Activated naive CD4-positive, alpha-beta T cell treated with anti-CD3 and anti-CD28 coated beads, Interleukin-2, amount 50 U/mL, for 72 hours (primary cell): Measurements from ENCODE around the gene ISCU. TPM values are rescaled to one million over a fixed set of nuclear protein-coding genes. Genes with fewer than 3 reads are reported as not detected.

Experiments used
- ATAC-seq, 2 donors: fragments of 150-1000 bp; cut with Tn5 transposase; 2 replicates each; pipeline ENCODE4 v1.10.0; 2021; ENCODE audit warnings: mild to moderate bottlenecking in 2 of 2, moderate library complexity in 2 of 2
- DNase-seq, 2 donors: peaks; one replicate each; pipeline ENCODE4 v3.0.0; 2021 to 2022; ENCODE audit warnings: low spot score in 2 of 2
- H3K27ac Mint-ChIP-seq, 2 donors: one replicate each; pipeline ENCODE4 v1.8.0; 2022; ENCODE audit warnings: mild to moderate bottlenecking in 2 of 2, mixed read lengths in 2 of 2
- H3K36me3 Mint-ChIP-seq, 2 donors: one replicate each; pipeline ENCODE4 v1.8.0; 2022; ENCODE audit warnings: mixed read lengths in 2 of 2
- H3K9me3 Mint-ChIP-seq, 2 donors: one replicate each; pipeline ENCODE4 v1.8.0; 2022; ENCODE audit warnings: mixed read lengths in 2 of 2
- total RNA-seq, 2 donors: library from RNA; stranded (reverse); gene quantifications; one replicate each; pipeline ENCODE4 v1.2.3, GENCODE V29; 2022

Gene ISCU
- total RNA-seq, 2 donors from 2014 or later, result 53.6 to 158 TPM

DNA sequence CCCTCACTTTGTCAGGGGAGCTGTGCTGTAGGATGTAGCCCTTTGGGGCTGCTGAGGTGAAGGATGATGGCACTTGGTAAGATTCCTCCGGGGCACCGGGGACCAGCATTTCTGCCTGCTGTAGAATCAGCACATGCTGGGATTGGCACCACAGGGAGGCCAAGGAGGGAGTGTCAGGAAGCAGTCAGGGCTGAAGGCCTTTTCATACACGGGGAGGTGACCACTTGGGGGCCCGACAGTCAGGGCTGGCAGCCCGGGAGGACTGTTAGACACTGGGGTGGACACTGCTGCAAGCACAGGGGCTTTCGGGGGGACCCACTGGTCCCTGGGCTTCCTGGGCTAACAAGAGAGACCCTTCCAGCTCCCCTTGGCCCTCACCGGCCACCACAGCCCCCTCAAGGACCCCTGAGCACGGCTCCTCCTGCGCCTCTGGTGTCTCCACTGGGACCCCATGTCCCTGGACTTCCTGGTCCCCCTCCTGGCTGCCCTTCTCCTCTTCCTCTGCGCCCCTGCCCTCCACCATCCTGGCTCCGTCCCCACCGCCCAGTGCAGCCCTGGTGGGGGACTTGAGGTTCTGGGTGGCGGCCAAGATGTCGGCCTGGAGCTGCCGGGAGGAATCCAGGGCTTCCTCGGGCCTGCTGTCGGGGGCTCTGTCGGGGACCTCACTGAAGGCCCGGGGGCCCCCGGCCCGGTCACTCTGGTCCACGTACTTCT is 29.0 kb downstream of the ISCU start:
- H3K36me3 Mint-ChIP-seq, result no peaks in the 10 kb centered on the region
- DNase-seq (no peak), ATAC-seq (no peak)
- no peak overlapping the region for H3K27ac Mint-ChIP-seq
- H3K9me3 Mint-ChIP-seq, result no peaks in the 10 kb centered on the region

DNA sequence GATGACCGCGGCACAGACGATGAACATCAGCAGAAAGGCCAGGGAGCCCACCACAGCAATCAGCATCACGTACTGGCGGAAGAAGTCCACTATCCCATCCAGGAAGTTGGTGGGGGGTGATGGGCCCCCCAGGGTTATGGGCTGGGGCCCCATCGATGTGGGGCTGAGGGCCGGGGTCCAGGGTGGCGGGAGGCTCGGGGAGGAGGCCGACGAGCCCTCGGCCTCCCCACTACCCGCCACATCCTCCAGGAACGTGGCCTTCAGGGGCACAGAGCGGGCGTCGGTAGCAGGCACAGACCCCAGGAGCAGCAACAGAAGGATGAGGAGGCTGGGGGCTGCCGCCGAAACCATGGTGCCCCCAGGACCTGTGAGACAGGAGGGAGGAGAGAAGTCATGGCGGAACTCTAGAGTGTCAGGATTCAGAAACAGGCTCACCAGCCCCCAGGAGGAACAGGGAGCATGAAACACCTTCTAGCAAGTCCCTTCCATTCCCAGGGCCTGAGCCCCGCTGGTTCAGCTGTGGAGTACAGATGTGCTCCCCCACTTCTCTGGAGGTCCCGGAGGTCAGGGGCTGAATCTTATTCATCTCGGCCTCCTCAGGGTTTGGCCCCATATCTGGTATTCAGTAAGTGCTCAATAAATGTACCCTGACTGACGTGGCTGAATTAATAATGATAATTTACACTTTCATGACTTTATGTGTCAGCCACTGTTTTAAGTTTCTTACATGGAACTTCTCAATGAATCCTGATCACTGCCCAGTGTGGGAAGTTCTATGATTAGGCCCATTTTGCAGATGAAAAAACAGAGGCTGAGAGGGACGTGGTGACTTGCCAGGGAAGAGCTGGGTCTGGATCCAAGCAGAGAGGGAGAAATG is 29.9 kb downstream of the ISCU start:
- no peak overlapping the region for H3K27ac Mint-ChIP-seq

DNA sequence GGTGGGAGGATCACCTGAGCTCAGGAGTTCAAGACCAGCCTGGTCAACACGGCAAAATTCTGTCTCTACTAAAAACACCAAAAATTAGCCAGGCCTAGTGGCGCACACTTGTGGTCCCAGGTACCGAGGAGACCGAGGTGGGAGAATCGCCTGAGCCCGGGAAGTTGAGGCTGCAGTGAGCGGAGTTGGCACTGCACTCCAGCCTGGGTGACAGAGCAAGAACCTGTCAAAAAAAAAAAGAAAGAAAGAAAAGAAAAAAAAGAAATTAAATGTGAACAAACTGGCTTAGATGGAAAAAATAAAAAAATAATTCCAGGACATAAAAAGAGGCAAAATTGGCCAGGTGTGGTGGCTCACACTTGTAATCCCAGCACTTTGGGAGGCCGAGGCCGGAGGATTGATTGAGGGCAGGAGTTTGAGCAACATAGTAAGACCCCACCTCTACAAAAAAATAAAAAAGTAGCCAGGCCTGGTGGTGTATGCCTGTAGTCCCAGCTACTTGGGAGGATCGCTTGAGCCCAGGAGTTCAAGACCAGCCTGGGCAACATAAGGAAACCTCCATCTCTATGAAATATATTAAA is 32.0 kb downstream of the ISCU start:
- Mint-ChIP-seq H3K36me3 (no peaks in the 10 kb centered on the region), H3K27ac (no peak overlapping the region), H3K9me3 (no peaks in the 10 kb centered on the region)
- ATAC-seq (no peak), DNase-seq (no peak)

More for the DNA sequence above, 29.9 kb downstream of the ISCU start:
- DNase-seq, result no peak
- no peaks in the 10 kb centered on the region for H3K9me3 Mint-ChIP-seq
- ATAC-seq, result no peak
- no peaks in the 10 kb centered on the region for H3K36me3 Mint-ChIP-seq

DNA sequence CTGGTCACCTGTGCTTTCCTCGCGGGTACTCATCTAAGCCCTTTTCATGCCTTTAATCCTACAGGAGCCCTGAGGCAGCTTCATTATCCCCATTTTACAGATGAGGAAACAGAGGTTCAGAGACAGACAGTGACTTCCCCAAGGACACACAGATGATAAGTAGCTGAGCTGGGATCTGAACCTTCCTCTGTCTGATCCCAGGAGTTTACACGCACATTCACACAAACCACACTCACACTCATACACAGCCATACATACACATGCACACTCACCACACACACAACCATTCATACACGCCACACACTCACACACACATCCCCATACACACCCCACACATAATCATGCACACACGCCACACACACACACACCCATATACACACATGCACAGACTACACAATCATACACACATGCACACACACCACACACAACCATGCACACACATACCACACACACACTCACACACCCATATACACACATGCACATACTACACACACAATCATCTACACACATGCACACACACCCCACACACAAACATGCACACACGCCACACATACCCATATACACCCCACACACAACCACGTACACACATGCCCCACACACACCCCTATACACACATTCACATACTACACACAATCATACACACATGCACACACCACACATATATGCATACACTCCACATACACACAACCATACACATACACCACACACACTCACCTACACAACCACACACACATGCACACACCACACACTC is 32.7 kb downstream of the ISCU start:
- ATAC-seq (no peak), DNase-seq (no peak)
- Mint-ChIP-seq H3K9me3 (no peaks in the 10 kb centered on the region), H3K36me3 (no peaks in the 10 kb centered on the region), H3K27ac (no peak overlapping the region)

DNA sequence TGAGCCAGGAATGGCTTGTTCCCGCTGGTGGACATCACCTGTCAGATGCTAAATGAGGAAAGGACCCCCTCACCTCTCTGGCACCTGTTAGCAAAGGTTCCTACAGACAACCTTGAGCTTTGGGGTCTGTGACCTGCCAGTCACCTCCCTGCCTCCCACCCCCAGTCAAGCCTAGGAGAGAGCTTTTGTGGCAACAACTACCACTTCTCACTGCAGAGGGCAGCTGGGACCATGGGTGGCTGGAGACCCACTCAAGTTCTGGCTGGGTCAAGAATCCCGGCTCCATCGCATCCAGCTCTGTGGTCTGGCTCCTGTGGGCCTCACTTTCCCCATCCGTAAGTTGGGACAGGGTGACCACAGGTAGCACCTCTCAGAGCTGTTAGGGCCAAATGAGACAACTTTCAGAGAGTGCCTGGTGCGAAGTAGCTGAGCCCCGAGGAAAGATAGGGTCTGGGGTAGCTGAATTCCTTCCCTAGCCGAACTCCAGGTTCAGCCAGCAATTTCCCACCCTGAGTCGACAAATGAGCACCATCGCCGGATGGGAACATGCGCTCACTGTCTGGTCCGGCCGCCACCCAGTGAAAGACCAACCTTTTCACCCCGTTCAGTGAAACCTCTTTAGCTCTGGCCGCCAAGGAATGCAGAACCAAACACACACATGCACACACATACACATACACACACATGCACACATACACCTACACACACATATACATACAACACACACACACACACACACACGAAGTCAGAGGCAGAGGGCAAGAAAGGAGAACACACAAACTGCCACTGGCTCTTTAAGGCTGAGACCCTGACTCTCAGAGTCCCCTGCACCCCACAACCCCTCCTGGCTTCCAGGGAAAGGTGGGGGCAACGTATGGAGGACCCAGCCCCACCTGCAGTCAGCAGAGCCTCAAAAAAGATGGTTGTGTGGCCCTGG is 33.6 kb downstream of the ISCU start:
- Mint-ChIP-seq H3K27ac (no peak overlapping the region), H3K36me3 (no peaks in the 10 kb centered on the region)
- ATAC-seq, result no peak

DNA sequence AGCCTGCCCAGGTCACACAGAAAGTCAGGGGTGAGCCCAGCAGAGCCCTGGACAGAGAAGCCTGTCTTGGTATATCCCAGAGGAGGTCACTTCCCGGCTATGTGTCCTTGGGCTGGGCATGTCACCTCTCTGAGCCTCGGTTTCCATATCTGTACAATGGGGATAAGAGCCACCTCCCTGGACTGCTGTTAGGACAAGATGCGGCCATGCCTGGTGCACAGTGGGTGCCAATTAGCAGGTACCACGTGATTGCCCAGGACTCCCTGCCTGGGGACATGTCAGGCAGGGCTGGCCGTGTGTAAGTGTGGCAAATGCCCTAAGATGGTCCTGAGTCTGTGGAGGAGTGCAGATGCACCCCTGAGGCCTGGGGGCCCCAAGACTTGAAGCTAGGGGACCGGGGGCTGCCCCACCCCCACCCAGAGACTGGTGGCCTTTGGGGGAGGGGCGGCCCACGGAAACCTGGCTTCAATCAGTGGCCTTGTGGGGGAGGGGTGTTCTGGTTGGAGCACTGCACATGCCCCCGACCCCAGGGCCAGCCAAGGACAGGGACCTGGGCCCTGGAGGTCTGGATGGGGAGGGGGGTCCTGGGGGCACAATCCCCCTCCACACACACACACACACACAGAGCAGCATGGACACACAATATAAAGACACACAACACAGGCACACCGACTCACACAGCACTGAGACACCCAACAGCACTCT is 34.6 kb downstream of the ISCU start:
- Mint-ChIP-seq H3K9me3 (no peaks in the 10 kb centered on the region), H3K36me3 (no peaks in the 10 kb centered on the region), H3K27ac (no peak overlapping the region)
- DNase-seq, result no peak
- ATAC-seq, result no peak

More for the DNA sequence above, 33.6 kb downstream of the ISCU start:
- no peaks in the 10 kb centered on the region for H3K9me3 Mint-ChIP-seq
- DNase-seq, result no peak

DNA sequence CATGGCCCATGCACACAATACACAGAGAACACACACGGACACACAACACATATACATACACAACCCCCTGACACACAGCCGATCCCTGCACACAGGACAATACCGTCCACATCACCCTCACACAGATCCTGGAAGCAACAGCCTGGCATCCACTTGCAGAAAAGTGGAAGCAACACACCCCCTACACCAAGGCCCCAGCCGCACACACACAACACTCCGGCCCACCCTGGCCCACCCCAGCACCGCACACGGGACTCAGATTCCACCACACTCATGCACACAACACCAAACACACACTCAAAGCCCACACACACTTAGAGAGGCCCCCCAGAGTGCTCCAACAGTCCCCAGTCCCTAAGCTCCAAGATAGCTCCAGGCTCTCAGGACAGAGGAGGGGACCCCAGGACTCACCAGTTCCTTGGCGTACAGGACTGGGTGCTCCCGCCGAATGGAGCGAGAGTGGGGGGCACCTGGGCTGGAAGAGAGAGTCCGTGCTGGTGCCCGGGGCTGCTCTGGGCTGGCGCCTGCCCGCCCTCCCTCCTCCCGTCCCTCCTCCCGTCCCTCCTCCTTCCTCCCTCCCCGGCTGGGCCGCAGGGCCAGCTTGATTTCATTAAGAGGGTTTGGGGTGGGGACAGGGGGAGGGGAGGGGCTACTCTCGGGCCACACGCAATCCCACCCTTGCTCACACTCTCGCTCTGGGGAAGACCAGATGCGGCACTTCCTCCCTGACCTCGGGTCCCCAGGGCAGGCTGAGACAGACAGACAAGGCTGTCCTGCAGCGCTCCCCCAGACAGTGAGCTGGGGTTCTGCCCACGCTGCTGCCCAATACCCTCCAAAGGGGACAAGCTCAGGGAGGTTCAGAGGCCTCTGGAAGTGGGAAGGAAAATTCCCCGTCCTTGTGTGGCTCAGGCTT is 35.4 kb downstream of the ISCU start, which contains the start of gene TMEM119:
Gene TMEM119, minus strand, starts transcription at position 526 of the 913 bp plus-strand sequence. CDS start 5,701 bp downstream, outside the sequence.
- no peak within 1 kb of the TSS for H3K27ac Mint-ChIP-seq
- H3K36me3 Mint-ChIP-seq, result no peaks in the 10 kb centered on the region
- DNase-seq (no peak), ATAC-seq (no peak)
- no peaks in the 10 kb centered on the region for H3K9me3 Mint-ChIP-seq

DNA sequence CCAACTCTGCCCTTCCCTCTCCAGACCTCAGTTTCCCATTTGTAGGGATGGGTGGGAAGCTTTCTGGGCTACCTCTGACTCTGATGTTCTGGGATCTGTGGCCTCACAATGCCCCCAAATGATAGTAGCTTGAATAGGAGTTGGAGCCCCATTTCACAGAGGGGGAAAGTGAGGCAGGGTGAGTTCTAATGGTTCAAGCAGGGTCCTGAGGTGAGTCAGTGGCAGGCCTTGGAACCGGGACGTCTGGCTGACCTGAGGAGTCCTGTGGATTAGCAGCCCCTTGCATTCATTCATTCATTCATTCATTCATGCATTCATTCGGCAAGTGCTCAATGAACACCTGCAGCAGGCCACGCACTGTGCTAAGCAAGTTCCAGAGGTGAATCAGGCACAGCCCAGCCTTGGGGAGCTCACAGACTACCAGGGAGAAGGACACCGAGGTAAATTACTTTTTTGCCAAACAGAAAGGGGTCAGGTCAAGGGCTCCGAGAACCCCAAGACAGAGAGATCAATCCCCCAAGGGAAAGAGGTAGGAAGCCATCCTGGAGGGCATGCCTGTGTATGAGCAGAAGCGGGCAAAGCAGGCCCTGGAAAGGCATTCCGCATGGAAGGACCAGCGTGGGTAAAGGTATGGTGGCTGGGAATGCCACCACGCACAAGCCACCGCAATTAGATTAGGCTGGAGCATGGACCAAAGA is 36.3 kb downstream of the ISCU start:
- H3K27ac Mint-ChIP-seq, result no peak overlapping the region
- no peak for DNase-seq
- H3K36me3 Mint-ChIP-seq, result no peaks in the 10 kb centered on the region
- no peaks in the 10 kb centered on the region for H3K9me3 Mint-ChIP-seq
- no peak for ATAC-seq

DNA sequence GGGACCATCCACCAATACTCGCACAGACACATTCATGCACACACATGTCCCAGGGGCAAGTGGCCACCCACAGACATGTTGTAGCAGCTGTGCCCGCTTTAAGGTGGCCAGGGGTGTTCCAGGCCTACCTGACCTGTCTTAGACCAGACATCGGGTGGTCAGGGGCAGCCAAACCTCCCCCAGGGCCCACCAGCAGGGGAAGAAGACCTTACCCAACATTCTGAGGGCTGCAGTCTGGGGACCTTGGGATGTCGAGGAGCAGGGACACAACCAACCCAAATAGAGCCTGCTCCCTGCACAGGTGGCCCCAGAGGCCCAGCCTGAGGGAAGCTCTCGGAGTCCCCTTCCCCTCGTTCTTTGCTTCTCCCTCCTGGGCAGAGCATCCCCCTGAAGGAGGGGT is 37.1 kb downstream of the ISCU start:
- Mint-ChIP-seq H3K9me3 (no peaks in the 10 kb centered on the region), H3K27ac (no peak overlapping the region), H3K36me3 (no peaks in the 10 kb centered on the region)
- DNase-seq (no peak), ATAC-seq (no peak)

DNA sequence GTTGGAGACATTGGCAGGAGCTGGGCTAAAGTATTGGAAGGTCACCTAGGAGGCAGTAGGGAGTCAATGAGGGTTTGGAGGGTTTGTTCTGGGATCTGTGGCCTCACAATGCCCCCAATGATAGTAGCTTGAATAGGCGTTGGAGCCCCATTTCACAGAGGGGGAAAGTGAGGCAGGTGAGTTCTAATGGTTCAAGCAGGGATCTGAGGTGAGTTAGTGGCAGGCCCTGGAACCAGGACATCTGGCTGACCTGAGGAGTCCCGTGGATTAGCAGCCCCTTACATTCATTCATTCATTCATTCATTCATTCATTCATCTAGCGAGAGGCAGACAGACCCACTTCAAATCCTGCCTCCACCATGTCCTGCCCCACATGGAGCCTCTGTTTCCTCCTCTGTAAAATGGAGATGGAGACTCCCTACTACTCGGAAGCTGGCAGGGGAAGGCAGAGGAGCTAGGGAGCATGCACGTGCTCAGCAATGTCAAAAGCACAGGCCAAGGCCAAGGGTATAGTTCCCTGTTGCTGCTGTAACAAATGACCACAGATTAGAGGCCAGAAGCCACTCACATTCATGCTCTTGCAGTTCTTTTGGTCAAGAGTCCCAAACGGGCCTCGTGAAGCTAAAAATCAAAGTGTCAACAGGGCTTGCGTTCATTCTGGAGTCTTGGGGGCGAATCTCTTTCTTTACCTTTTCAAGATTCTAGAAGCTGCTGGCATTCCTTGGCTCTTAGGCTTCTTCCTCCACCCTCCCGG is 37.7 kb downstream of the ISCU start:
- no peak for ATAC-seq
- no peaks in the 10 kb centered on the region for H3K36me3 Mint-ChIP-seq
- no peak for DNase-seq
- H3K9me3 Mint-ChIP-seq, result no peaks in the 10 kb centered on the region
- peak overlapping the region in 1 of 2 donors; percentile 57 for H3K27ac Mint-ChIP-seq

DNA sequence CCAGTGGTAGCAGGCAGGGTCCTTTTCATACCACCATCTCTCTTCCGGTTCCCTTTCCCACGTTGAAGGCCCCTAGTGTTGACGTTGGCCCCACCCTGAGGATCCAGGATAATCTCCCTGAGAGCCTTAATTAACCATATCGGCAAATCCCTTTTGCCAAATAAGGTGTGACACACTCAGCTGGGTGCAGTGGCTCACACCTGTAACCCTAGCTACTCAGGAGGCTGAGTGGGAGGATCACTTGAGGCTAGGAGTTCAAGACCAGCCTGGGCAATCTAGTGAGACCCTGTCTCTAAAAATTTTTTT is 38.3 kb downstream of the ISCU start:
- H3K36me3 Mint-ChIP-seq, result no peaks in the 10 kb centered on the region
- H3K9me3 Mint-ChIP-seq, result no peaks in the 10 kb centered on the region
- ATAC-seq, result no peak
- H3K27ac Mint-ChIP-seq, result no peak overlapping the region
- DNase-seq, result no peak

DNA sequence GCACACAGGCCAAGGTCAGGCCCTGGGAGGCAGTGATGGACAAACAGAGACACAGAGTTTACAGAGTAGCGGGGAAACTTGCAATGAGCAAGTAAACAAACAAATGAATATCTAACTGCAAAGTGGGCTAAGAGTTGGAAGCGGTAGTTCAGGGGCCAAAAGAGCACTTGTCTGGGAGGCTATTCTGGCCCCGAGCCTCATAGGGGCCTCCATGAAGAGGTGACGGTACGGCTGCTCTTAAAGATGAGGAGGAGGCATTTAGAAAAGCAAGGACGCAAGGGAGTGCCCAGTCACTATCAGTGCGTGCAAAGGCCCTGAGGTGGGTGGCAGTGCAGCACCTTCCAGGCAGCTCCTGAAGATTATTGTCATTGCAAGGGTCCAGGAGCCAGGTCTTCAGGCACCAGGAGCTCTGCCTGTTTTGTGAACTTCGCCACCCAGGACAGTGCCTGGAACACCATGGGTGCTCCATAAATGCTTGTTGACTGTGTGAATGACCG is 39.9 kb downstream of the ISCU start:
- Mint-ChIP-seq H3K36me3 (no peaks in the 10 kb centered on the region), H3K27ac (no peak overlapping the region), H3K9me3 (no peaks in the 10 kb centered on the region)
- DNase-seq (no peak), ATAC-seq (no peak)

DNA sequence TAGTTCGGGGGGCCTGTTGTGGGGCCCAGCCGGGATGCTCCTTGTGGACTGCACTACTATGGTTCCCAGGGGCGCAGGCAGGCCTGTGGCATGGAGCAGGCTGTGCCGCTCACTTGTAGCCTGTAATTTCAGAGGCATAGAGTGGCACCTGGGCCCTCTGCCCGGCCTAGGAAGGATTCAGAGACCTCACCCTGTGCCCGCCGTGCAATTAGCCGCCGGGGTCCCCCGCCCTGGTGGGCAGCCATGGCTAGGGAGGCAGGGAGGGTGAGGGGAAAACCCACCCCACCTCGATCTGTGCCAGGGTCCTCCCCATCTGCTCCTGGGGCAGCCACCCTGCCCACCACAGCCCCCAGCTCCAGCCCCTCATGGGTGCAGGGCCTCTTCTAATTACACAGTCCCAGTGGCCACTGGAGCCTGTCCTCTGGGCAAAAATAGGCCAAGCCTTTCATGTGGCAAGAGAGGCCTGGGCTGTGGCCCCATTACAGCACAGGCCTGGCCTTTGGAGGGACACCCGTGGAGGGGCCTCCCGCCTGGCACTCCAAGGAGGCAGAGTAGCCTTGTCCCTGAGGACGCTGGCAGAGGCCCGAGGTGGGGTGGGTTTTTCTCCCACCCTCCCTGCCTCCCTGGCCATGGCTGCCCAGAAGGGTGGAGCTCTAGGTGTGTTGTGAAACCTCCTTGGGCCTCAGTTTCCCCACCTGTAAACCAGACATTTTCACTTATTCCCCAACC is 40.7 kb downstream of the ISCU start:
- ATAC-seq, result no peak
- H3K27ac Mint-ChIP-seq, result no peak overlapping the region
- no peaks in the 10 kb centered on the region for H3K9me3 Mint-ChIP-seq
- DNase-seq, result no peak
- H3K36me3 Mint-ChIP-seq, result no peaks in the 10 kb centered on the region
